NCI-H345 treated with DMSO at 0.1 percent for 48 hours (cell line): ENCODE results near the gene ARMH4.

ENCODE experiments used
- DNase-seq: peaks from one replicate; lab custom pipeline; 2025; ENCODE audit not compliant: unreplicated experiment; lab: John Stamatoyannopoulos, UW

The ARMH4 gene, protein sequence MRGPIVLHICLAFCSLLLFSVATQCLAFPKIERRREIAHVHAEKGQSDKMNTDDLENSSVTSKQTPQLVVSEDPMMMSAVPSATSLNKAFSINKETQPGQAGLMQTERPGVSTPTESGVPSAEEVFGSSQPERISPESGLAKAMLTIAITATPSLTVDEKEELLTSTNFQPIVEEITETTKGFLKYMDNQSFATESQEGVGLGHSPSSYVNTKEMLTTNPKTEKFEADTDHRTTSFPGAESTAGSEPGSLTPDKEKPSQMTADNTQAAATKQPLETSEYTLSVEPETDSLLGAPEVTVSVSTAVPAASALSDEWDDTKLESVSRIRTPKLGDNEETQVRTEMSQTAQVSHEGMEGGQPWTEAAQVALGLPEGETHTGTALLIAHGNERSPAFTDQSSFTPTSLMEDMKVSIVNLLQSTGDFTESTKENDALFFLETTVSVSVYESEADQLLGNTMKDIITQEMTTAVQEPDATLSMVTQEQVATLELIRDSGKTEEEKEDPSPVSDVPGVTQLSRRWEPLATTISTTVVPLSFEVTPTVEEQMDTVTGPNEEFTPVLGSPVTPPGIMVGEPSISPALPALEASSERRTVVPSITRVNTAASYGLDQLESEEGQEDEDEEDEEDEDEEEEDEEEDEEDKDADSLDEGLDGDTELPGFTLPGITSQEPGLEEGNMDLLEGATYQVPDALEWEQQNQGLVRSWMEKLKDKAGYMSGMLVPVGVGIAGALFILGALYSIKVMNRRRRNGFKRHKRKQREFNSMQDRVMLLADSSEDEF

DNA sequence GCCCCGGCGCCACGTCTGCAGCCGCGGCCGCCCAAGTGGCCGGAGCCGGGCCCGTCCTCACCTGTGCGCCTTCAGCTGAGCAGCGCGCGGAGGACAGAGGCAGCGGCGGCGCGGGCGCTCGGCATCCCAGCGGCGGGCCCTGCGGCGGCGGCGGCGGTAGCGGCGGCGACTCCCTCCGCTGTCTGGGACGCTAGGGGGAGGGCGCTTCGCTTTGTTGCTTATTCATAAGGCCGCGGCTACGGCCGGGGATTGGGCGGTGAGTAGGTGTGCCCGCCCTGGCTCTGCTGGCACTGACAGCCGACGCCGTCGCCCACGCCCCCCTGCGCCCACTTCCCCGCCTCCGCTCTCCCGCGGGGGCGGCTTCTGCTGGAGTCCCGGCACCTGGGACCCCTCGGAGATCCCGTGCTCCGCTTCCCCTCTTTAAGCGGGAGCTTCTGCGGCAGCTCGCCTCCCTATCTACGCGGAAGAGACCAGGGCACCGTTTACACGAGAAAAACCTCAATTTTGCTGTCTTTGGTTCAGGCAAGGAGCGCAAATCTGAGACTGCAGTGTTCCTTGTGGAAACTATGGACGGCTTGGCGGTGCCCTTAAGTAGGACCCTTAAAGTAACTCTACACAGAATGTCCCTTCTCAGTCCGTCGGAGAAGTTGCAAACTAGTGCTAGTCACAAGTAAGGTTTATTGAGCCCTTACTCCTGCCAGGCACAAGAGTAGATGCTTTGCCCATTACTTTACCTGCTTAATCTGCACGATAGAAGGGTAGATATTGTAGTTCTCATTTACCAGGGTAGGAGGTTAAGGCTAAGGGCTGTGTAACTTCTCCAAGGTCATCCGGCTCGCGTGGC, at the start of gene ARMH4:
Gene ARMH4, minus strand, starts transcription at position 200 of the 844 bp plus-strand sequence. CDS start 12,855 bp downstream, outside the sequence.
- peak; percentile 62 for DNase-seq

DNA sequence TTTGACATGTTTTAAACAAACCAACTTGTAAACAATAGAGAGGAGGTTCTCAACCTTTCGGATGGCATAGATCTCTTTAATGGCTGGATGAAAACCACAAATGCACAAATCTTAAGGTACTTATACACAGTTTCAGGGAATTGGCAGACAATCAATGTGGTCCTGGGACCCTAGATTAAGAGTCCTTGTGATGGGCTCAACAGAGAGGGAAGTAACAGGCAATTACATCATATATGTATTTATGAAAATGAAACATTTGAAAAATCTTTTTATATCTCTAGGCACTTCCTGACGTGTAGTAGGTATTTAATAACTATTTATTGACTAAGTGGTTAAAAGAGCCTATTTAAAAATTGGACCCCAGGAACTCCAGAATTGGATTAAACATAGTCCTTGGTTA, 48.8 kb upstream of the ARMH4 start:
- no peak for DNase-seq

- no peak for DNase-seq
These were observed 48.4 kb upstream of the ARMH4 start for GRCh38 chr14:58200480-58200841.

- DNase-seq, result peak; percentile 67
These were observed 47.9 kb upstream of the ARMH4 start, which contains the start of gene ACTR10 for GRCh38 chr14:58199726-58200479. TSS of gene ACTR10 (plus strand) at chr14:58200149. CDS start at chr14:58200218, 69 bp downstream.

- DNase-seq, result no peak
These were observed 46.1 kb upstream of the ARMH4 start for GRCh38 chr14:58198086-58198485.

DNA sequence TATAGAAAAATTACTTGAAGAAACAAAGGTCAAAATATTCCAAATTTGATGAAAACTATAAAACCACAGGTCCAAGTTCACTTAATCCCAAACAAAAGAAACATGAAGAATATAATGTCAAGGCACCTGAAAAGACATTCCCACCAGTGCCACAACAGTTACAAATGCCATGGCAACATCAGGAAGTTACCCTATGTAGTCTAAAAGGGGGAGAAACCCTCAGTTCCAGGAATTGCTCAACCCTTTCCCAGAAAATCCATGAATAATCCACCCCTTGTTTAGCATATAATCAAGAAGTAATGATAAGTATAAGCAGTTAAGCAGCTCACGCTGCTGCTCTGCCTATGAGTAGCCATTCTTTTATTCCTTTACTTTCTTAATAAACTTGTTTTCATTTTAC, 44.2 kb upstream of the ARMH4 start:
- no peak for DNase-seq

GRCh38 chr14:58193542-58193941, 41.5 kb upstream of the ARMH4 start:
- no peak for DNase-seq

GRCh38 chr14:58191763-58192601, 40.0 kb upstream of the ARMH4 start:
- no peak for DNase-seq

GRCh38 chr14:58189176-58189575, 37.2 kb upstream of the ARMH4 start:
- DNase-seq, result no peak

DNA sequence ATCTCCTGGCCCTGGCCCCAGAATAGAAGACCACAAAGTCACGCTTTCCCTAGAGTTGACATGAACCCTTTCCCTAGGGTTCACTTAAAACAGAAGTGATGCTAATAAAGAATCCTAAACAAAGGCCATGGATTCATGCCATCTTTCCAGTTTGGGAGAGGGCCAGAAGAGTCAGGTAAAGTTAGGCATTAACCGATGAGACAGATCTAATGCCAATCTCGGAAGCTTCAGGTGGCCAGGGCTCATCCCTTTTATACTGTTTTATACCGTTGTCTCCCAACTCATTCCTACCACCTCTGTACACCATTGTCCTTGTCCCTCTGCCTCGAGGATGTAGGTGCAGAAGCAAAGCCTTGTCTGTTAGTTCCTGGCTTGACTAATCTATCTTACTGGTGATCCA, 25.1 kb upstream of the ARMH4 start:
- DNase-seq, result no peak

- no peak for DNase-seq
These were observed 19.1 kb upstream of the ARMH4 start for GRCh38 chr14:58171090-58171489.

DNA sequence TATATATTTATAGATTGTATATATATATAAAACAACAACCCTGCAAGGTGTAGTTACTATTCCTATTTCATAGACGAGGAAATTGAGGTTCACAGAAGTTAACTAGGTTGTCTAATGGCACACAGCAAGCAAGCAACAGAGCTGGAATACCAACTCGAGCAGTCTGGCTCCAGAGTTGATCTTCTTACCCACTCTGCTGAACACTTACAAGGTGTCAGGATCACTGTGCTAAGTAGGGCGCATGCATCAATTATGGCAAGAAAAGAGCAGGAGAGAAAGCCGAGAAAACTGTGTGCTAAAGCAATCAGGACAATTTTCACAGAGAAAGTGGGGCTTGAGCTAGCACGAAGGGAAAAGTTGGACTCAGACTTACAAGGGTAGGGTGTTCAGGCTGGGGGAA, 15.9 kb upstream of the ARMH4 start:
- DNase-seq, result no peak

GRCh38 chr14:58167057-58167456, 15.0 kb upstream of the ARMH4 start:
- no peak for DNase-seq

GRCh38 chr14:58166005-58166983, 14.3 kb upstream of the ARMH4 start:
- DNase-seq, result peak; percentile 27

DNA sequence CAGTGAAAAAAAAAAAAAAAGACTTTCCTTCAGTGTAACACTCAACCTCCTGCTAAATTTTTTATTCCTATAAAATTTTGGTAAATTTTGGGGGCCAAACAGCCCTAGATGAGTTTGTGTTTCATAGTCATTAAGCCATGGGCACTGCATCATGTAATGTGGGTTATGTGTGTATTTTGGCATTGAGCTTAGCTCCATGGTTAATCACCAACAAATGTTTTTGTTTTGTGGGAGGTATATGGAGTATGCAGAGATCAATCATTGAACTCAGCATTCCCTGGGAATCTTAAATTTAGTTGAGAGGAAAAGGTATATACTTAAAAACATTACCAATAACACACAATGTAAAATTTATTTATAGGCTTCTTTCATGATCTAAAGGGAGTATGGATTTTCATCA, 8.5 kb upstream of the ARMH4 start:
- no peak for DNase-seq

DNA sequence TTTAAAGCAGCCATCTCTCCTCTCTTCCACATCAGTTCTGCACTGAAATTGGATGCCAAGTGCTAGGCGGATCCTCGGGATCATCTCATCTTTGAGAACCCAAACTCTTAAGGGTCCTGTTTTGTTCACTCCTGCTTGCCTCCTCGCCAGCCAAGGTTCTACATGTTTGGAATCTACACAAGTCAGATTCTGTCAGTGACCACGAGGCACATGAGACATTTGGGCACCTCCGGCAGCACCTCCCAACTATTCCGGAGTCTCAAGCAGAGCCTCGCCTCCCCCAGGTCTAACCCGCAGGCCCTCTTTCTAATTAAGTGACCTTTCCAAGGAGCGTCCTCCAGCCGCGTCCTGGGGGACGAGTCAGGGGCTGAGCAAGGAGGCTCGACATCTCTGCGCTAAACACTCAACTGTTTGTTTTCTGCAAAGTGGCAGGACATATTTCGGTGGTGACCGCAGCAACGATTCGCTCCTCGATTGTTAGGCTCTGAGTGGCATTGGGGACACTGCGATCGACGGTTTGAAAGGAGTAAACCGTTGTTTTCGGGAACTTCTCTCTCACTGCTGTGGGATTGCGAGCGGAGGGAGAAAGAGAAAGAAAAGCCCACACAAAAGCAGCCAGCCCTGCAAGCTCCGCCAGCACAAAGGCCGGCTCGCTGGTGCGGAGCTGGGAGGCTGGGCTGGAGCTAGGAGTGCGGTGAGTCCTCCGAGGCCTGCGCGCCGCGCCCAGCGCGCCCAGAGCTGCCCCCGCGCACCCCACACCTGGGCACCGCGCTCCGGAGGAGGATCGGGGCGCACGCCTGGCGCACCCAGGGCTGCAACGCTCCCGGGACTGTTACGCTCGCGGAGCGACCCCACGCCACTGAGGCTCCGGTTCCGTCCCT, 640 bp downstream of the ARMH4 start:
- no peak for DNase-seq

GRCh38 chr14:58150243-58150805, 1.7 kb downstream of the ARMH4 start:
- DNase-seq, result no peak
